Right atrium auricular region (tissue), 2 donors: Measurements from ENCODE around the gene AP1B1. TPM values are rescaled to one million over a fixed set of nuclear protein-coding genes. Genes with fewer than 3 reads are reported as not detected.

Source experiments
- DNase-seq: peaks from one replicate; pipeline ENCODE4 v3.0.0-alpha.2; 2019; ENCODE audit warnings: low spot score
- H3K27ac ChIP-seq, 2 donors: fragments of 200-600 bp; sonication (generic); 1 replicate in 1 of 2; 2 replicates in 1 of 2; pipeline ENCODE4 v1.5.1; 2016 to 2019
- H3K27me3 ChIP-seq, 2 donors: fragments of 200-600 bp; sonication (generic); one replicate each; pipeline versions ENCODE4 v1.5.1 to v1.6.0; 2017 to 2019
- H3K36me3 ChIP-seq: fragments of 200-600 bp; sonication (generic); one replicate; pipeline ENCODE4 v1.5.1; 2016
- H3K4me1 ChIP-seq, 2 donors: fragments of 200-600 bp; sonication (generic); one replicate each; pipeline versions ENCODE4 v1.5.1 to v1.6.0; 2017 to 2019
- H3K4me3 ChIP-seq, 2 donors: fragments of 200-600 bp; sonication (generic); 1 replicate in 1 of 2; 2 replicates in 1 of 2; pipeline ENCODE4 v1.5.1; 2017 to 2019; ENCODE audit warnings: mild to moderate bottlenecking in 1 of 2, moderate library complexity in 1 of 2
- H3K9me3 ChIP-seq, 2 donors: fragments of 200-600 bp; sonication (generic); one replicate each; pipeline ENCODE4 v1.5.1; 2019
- CTCF ChIP-seq, 2 donors: fragments of 200-600 bp; sonication (generic); IDR thresholded peaks; one replicate each; pipeline ENCODE4 v1.5.1; 2019; ENCODE audit warnings: antibody characterized with exemption in 2 of 2
- total RNA-seq, 2 donors: library from RNA; depleted of rRNA; stranded (reverse); fragments of >200 nt; gene quantifications; one replicate each; pipeline ENCODE4 v1.1.0, GENCODE V29; 2016

AP1B1 gene
- total RNA-seq, 2 donors from 2014 or later, result 31.4 to 46.2 TPM

- Histone ChIP-seq H3K27me3 (peaks cover 0 to 18% of the 10 kb centered on the region in 2 donors), H3K9me3 (no peaks in the 10 kb centered on the region), H3K36me3 (peaks cover 9% of the 10 kb centered on the region), H3K4me3 (no peak overlapping the region), H3K4me1 (peaks cover 0 to 77% of the 10 kb centered on the region in 2 donors), H3K27ac (no peak overlapping the region)
- no peak for DNase-seq
- TF ChIP-seq CTCF (IDR thresholded peaks at IDR 0.05), result peak; percentile 49 to 73
Observed at GRCh38 chr22:29313126-29313575, 75.2 kb downstream of the AP1B1 start.

- peak overlapping the region; percentile 84 to 88 for H3K27ac ChIP-seq
Observed at GRCh38 chr22:29312218-29313125, 75.9 kb downstream of the AP1B1 start.

GRCh38 chr22:29311464-29312217, 76.7 kb downstream of the AP1B1 start:
- Histone ChIP-seq H3K4me1 (peaks cover 0 to 84% of the 10 kb centered on the region in 2 donors), H3K36me3 (peaks cover 9% of the 10 kb centered on the region), H3K9me3 (no peaks in the 10 kb centered on the region), H3K27me3 (peaks cover 0 to 18% of the 10 kb centered on the region in 2 donors), H3K27ac (peak overlapping the region; percentile 84 to 88), H3K4me3 (peak overlapping the region in 1 of 2 donors; percentile 38)
- no peak for DNase-seq
- no peak for TF ChIP-seq CTCF (IDR thresholded peaks at IDR 0.05)

More at GRCh38 chr22:29312218-29313125, 75.9 kb downstream of the AP1B1 start:
- Histone ChIP-seq H3K36me3 (peaks cover 9% of the 10 kb centered on the region), H3K27me3 (peaks cover 0 to 18% of the 10 kb centered on the region in 2 donors), H3K4me1 (peaks cover 0 to 84% of the 10 kb centered on the region in 2 donors), H3K4me3 (no peak overlapping the region), H3K9me3 (no peaks in the 10 kb centered on the region)
- no peak for DNase-seq
- TF ChIP-seq CTCF (IDR thresholded peaks at IDR 0.05), result no peak

GRCh38 chr22:29310863-29311339, 77.5 kb downstream of the AP1B1 start:
- no peaks in the 10 kb centered on the region for H3K9me3 ChIP-seq
- H3K27ac ChIP-seq, result peak overlapping the region; percentile 84 to 88
- peaks cover 9% of the 10 kb centered on the region for H3K36me3 ChIP-seq
- peaks cover 0 to 84% of the 10 kb centered on the region in 2 donors for H3K4me1 ChIP-seq
- peak overlapping the region in 1 of 2 donors; percentile 38 for H3K4me3 ChIP-seq
- peaks cover 0 to 15% of the 10 kb centered on the region in 2 donors for H3K27me3 ChIP-seq
- TF ChIP-seq CTCF (IDR thresholded peaks at IDR 0.05), result no peak
- peak; percentile 99 for DNase-seq

- H3K36me3 ChIP-seq, result peaks cover 9% of the 10 kb centered on the region
- no peaks in the 10 kb centered on the region for H3K9me3 ChIP-seq
- H3K4me1 ChIP-seq, result peaks cover 0 to 78% of the 10 kb centered on the region in 2 donors
- TF ChIP-seq CTCF (IDR thresholded peaks at IDR 0.05), result no peak
- peaks cover 0 to 9% of the 10 kb centered on the region in 2 donors for H3K27me3 ChIP-seq
- peak overlapping the region; percentile 88 to 89 for H3K27ac ChIP-seq
- peak overlapping the region in 1 of 2 donors; percentile 91 for H3K4me3 ChIP-seq
- DNase-seq, result no peak
Observed at GRCh38 chr22:29310065-29310862, 78.1 kb downstream of the AP1B1 start.
